ENCODE results near the gene SLC48A1.

DNA sequence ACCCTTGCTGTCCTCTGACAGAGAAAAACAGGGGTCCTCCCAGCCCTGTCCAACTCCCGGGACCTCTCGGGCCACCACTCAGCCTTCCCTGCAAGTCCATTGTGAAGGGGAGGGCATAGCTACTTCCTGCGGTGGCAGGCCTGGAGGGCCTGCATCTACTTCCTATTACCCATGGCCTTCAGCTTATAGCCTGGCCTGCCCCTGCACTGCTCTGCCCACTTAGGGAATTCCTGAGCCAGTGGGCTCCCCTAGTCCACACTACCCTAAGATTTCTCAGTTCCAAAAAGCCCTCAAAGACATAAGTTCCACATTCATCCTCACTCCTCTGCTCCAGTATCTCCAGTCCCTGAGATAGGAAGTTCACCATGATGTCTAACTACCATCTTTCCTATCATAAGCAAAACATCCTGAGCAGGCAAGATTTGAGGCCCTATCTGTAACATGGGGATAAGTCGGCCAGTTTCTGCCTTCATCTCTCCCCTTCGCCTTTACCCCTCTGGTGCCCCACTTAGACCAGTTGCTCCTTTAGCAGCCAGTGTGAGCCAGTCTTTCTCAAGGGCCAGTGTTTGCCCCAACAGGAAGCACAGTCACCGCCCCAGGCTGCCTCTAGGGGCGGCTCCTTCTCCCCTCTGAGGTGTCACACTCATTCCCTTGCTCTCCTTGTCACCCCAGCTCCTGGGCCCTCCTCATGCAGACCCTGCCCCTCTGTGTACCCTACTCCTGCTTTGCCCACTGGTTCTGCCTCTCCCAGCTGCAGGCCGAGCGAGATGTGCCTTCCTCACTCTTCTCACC lies 35.7 kb downstream of the SLC48A1 start:
- peak; percentile 10 to 33 (median 25) for TF ChIP-seq CTCF (optimal IDR thresholded peaks at IDR 0.05 in 1 of 3, IDR thresholded peaks at IDR 0.05 in 1 of 3, conservative IDR thresholded peaks at IDR 0.05 in 1 of 3; ENCODE audit: extremely low read depth in 1 of 3, insufficient read depth in 2 of 3, low read length in 3 of 3)
- no peak for TF ChIP-seq EZH2 (IDR thresholded peaks at IDR 0.05; ENCODE audit: low read length)
